HG03280 (cell line): ENCODE results near the gene TDRD12.

Experiments
- ATAC-seq: cut with Tn5 transposase; IDR thresholded peaks from one replicate; pipeline ENCODE4 v1.9.1; 2021; ENCODE audit warnings: mild to moderate bottlenecking, moderate library complexity; ENCODE audit not compliant: unreplicated experiment

The TDRD12 gene

DNA sequence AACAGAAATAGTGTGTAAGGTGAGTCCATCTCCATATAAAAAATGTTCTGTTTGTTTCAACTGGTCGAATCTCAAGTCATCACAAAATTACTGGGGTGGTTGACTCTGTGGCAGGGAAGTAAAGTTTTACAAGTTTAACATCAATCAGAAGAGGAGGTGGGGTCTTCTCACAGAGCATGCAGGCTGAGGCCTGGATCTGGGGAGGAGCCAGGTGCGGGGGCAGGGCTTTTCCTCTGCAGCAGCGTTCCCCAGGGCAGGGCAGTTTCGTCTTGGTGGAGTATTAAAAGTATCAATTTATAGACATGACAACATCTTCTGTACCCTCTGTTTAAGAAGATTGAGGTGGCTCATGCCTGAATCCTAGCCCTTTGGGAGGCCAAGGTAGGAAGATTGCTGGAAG, 81.2 kb downstream of the TDRD12 start:
- ATAC-seq = no peak

DNA sequence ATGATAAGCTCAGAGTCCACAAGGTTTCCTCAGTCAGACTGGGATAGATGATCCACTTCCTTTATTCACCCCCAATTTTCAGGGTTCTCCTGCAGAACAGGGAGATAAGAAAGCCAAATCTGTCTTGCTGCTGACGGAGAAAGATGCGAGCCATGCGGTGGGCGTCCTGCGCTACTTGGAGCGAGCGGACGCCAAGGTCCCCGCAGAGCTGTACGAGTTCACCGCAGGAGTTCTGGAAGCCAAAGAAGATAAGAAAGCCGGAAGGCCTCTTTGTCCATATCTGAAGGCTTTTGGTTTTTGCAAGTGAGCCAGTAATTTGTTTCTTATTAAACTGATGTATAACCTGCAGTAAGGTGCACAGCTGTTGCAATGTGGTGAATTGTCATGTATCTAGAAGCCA, 83.3 kb downstream of the TDRD12 start:
- no peak for ATAC-seq

DNA sequence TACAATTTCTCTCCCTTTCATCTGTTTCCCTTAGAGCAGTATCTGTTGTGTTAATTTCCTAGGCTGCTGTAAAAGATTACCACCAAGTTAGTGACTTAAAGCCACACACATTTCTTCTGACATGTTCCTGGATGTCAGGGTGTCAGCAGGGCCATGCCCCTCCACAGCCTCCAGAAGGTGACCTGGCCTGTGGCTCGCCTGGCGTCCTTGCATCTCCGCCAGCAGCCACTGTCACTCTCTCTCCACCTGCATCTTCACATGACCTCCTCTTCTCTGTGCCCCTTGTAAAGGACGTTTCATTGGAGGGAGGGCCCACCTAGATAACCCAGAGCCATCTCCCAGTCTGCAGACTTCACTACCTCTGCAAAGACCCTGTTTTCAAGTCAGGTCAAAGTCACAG, 88.7 kb downstream of the TDRD12 start:
- ATAC-seq = no peak

DNA sequence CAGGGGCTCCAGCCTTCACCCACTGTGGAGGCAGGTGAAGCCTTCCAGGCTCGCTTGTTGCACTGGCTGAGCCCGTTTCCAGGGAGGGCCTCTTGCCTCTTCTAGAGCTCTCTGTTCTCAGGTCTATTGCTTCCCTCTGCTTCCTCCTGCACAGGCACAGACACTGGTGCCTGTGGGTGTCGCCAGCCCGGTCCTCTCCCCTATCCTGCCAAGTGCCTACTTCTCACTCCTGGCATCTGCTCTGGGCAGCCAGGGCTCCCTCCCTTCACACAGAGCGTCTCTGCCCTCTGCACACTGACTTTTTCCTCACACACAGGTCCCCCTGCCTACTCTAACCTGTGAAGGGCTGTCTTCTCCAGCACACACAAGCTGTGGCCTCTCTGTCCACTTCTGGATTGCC, 89.7 kb downstream of the TDRD12 start:
- no peak for ATAC-seq

DNA sequence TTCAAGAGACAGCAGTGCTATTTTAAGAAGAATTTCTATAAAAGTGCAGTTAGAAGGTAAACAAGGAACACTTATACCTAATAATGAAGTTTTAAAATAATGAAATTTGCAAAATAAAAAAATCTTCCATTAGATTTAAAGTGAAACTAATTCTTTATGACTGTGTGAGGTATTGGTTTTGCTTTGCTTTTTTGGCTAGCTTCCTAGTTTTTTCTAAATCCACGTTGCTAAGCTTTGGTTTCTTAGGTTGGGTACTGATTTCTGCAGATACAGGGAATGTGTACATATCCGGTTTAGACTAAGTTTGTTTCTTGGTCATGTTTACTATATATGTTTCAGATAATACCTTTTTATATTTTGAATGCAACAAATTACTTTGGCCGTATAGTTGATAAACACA, 90.2 kb downstream of the TDRD12 start:
- no peak for ATAC-seq

DNA sequence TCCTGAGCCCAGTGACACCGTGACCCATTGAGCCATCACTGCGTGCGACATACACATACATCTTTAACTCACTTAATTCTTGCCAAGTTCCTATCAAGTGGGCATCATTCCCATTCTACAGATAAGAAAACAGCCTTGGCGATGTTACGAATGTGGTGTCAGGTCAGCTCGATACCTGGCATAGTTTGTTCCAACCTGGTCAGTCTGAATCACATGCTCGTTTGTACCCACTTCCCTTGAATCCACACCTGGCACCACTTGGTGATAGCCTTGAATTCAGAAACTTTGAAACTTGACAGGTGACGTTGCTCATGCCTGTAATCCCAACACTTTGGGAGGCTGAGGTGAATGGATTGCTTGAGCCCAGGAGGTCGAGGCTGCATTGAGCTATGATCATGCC, 90.9 kb downstream of the TDRD12 start:
- ATAC-seq = no peak

DNA sequence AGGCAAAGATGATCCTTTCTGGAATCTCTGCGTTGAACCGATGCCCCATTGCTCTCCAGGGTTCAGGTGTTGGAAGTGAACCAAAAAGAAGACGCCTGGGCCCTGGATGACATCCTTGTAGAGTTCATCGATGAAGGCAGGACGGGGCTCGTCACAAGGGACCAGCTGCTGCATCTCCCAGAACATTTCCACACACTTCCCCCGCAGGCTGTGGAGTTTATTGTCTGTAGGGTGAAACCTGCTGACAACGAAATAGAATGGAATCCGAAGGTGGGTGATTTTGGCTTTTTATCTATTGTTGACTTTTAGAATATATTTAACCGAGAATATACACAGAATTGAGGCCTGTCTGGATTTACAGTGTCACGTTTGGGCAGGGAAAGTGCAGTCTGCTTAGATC, 91.6 kb downstream of the TDRD12 start:
- ATAC-seq = no peak

DNA sequence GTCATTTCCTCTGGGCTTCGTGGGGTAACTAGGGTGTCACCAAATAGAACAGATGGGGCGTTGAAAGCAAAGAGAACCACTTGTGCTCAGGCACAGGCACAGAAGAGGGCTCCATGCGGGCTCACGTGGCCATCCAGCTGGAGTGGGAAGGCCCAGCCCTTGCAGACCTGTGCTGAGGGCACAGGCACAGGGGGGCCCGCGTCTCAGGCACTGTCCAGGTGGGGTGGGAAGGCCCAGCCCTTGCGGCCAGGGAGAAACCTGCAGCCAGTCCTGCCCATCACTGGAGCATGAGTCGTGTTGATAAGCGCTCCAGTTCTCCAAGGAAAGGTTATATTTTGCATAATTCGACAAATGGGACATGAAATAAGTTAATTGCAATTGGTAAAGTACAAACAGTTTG, 92.5 kb downstream of the TDRD12 start:
- ATAC-seq = no peak

DNA sequence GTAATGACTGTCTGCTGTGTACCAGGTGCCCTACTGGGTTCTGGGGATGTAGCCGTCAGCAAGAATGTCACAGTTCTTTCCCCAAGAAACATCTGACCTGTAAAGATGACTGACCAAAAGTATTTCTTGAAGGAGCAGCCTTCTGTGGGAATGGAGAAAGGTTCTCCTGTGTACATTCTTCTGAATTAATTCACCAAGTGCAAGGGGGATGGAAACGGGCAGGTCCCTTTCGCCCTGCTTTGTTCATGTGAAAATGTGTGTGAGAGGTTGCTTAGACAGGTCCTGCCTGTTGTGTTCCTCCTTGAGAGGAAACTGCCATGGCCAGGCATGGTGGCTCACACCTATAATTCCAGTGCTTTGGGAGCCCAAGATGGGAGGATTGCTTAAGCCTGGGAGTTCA, 93.0 kb downstream of the TDRD12 start:
- ATAC-seq = no peak

DNA sequence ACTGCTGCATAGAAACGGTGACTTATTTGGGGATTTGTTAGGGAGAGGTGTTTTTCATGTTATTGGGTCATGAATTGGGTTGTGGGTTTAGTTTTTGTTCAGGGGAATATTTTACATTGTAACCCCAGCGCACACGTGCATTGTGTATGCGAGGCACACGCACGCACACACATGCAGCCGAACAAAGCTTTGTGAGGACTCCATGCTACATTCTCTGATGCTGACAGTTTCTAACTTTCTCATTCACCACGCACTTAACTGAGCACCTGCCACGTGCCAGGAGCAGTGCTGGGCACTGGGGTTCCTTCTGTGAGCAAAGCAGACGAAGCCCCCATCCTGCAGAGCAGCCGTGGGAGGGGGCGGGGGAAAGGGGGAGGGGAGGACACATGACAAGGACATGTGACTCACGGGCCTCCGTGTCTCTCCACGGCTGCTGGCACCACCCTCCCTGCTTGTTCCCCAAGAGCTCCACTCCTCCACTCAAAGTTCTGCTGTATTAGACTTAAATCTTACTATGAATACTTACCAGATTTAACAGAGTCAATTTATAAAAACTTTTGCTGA, 94.4 kb downstream of the TDRD12 start:
- no peak for ATAC-seq

DNA sequence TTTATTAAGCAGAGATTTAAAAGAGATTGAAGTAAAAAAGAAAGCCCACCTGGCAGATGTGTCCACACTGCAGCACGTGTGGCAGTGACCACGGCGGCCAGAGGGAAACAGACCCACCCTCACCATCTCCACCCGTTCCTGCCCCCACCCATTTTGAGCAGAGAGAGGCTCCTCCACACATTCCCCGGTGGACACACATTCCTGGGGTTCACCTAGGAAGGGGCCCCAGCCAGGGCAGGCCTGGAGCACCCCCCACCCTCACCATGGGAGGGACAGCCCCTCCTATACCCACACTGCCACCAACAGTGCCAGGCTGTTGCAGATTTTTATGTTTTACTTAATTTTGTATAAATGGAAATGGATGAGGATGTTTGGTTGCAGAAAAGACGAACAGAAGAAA, 95.1 kb downstream of the TDRD12 start:
- ATAC-seq = no peak

DNA sequence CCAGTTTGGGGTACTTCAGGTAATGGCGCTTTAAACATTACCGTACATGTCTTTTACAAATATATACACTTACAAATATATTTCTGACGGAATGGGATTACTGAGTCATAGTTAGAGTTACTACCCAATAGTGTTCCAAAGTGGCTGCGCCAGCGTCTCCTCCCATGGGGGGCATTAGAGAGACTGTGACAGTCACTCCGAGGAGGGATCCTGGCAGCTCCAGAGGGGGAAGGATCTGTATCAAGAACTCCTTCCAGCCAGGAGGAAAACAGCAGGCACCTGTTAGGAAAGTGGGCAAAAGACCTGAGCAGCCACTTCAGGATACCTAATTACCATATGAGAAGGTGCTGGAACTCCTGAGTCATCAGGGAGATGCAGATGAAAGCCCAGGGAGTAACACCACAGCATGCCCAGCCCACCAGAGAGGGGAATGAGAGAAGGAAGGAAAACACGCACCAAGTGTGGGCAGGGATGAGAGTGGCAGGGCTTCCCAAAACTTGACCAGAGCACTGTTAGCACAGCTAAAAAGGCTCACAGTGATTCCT, 97.1 kb downstream of the TDRD12 start:
- no peak for ATAC-seq

DNA sequence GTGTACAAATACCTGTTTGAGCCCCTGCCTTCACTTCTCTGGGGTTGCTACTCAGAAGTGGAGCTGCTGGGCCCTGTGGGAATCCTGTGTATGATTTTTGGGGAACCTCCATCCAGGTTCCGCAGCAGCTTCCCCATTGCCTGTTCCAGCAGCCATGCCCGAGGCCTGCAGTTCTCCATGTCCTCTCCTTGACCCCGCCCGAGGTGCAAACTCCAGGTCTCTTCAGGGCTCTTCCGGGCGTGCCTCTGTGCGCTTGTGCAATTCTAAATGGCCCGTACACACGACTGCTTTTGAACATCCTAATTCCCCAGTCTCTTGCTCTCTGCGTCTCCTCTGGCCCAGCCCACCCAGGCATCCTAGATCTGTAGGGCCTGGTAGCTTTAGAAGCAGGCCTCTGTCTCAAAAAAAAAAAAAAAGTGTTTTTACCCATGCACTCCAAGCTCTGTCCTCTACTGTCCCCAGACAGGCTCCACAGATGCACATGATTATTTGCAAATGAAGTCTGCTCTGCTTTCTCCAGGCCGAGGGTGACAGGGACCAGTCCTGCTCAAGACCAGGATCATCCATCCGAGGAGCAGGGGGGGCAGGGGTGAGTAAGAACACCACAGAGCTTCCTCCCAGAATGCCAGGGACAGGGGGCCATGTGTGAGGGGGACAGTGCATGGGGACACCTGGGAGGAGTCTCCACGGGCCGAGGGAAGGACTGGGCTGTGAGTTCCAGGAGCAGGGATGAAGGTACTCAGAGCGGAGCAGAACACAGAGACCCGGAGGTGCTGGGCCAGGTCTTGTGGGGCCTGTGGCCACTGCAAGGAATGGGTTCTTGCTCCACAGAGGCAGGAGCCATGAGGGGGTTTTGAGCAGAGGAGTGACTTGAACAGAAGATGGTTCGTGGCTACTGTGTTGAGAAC, 98.3 kb downstream of the TDRD12 start:
- ATAC-seq = no peak

DNA sequence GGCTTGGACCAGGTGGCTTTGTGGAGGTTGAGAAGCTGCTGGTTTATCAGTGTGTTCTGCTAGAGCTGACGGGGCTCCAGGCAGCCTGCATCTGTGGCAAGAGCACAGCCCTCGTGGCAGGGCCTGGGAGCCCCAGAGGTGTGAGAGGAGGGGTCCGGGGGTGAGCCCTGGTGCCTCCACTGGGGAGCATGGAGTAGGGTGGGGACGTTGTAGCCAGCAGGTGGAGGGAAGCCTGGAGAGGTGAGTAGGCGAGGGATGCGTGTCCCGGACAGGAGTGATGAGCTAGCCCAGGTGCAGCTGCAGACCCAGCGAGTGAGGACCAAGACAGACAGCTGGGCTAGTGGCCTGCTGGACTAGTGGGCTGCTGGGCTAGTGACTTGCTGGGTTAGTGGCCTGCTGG, 99.0 kb downstream of the TDRD12 start:
- no peak for ATAC-seq

DNA sequence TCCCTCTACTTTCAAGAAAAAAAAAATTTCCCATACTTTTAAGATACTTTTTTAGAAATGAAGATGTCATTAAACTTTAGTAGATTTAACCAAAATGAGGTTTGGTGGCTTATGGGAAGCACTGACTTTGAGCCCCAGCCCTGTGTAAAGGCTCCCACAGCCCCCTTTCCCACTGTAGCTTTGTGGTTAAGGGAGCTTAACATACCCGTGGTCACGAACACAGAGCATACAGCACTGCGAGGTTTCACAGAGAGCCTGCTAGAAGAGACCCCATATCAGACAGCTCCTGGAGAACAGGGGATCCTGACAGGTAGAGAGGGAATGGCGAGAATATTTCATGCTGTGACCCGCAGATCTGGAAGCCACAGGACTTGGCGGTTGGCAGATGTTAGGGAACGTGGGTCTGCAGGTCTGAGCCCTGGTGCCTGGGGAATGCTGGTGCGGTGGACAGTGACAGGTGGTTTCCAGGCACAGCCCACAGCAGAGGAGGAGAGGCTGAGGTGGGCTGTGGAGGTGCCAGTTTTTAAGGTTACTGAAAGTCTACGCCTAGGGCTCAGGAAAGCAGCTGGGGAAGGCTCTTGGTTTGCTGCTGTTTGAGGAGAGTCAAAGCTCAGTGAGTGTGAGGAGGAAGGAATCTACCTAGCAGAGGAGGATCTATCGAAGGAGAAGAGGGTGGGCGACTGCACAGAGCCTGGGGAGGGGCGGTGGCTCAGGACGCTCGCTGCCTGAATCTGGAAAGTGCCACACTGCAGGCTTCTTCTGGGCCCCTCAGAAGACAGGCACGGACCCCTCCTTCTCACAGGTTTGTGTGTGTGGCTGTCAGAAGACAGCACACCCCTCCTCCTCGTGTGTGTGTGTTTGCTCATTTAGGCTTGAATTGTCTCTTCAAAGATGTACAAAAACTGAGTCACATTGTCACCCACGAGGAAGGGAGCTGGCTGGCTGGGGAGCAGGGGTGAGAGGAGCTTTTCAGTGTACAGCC, 100.1 kb downstream of the TDRD12 start:
- ATAC-seq = no peak

DNA sequence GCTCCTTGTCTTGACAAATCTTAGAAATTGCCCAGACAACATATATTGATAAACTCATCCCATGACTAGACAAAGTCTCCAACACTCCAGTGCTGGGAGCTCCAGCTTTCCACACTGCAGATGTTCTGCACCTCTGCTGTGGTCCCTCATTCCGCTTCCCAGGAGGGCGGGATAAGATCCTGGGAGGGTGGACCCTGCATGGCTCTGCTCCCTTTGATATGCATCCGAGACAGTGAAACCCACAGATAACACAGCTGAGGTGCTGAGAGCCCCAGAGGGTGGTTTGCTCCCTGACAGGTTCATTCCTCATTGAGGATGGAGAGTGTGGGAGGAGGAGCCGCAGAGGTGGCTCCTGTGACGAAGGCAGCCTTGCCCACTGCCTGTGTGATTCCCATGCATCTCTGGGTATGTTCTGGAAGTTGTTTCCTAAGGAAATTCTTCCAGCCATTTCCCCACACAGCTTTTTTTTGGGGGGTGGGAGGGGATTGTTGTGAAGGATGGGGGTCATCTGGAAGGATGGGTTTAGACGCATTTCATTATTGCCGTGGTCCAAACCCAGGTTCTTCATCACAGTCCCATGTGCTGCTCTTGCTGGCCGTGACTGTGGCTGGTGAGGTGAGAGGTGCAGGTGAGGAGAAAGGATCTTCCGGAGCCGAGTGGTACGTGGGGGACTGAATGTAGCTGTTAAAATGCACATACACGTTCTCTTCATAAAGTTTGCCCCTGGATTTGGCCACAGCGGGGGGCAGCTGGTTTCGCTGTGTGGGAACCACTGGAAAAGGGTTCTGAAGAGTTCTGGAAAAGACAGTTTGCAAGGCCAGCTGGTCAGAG, 103.6 kb downstream of the TDRD12 start:
- no peak for ATAC-seq

DNA sequence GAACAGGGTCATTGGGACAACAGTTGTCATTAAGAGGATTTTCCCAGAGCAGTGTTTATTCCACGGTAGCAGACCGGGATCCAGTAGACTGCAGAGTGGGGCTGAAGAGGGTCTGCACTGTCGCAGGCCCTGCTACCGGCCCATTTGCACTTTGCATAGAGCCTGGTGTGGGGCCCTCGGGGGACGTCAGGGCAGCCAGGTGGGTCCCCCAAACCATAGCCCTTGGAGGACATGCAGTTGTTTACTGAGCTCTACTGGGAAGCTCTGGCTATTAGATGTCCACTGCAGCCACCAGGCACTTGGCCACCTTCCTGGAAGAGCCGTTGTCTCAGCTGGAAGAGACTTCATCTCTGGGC, 104.2 kb downstream of the TDRD12 start:
- no peak for ATAC-seq

DNA sequence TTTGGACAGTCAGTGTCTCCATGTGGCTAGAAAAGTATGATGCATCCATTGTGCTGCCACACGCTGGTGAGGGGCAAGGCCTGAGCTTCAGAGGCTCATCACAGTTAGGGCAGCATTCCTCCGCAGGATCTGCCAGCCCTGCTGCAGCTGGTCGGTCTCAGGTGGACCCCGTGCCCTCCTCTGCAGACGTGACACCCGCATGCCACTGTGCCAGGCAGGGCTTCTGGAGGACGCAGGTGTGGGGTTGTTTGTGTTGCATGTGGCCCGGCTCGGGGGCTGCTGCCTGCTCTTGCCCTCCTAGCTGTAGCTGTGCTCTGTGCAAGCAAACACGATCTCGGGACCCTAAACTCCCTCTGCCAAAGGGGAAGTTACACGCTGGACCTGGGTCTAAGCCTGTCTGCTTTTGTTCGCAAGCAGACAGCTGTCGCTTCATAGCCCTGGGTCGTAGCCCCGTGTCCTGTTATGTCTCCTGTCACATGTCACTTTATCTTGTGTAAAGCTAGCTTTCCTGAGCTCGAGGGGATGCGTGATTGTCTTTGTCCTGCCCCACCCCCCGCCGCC, 104.7 kb downstream of the TDRD12 start:
- ATAC-seq = no peak

DNA sequence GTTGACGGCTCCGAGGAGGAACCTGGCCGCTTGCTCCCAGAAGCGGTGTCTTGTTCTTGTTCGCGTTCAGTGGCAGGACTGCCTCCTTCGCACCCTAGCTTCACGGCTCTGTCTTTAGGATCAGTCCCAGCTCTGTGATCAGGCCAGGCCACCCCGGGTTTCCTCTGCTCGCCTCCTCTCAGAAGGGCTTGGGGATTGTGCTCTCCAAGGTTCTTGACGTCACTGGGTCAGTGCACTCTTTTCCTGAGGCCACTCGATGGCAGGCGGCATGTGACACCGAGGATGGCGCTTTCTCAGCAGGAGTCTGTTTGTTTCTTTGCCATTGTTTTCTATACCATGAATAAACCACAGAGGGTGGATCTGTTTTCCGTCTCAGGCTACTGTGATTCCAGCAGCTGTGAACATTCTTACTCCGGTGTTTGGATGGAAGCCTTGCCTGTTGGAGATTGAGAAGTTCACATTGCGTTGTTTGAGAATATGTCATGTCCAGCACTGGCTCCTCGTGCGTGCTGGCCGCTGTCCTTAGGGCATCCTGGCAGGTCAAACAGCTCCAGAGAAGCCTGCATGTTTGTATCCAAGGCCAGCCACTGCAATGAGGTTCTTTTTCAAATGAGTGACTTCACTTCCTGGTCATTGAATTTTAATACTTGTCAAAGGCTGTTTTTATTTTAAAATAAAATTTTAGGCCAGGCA, 105.5 kb downstream of the TDRD12 start:
- no peak for ATAC-seq

DNA sequence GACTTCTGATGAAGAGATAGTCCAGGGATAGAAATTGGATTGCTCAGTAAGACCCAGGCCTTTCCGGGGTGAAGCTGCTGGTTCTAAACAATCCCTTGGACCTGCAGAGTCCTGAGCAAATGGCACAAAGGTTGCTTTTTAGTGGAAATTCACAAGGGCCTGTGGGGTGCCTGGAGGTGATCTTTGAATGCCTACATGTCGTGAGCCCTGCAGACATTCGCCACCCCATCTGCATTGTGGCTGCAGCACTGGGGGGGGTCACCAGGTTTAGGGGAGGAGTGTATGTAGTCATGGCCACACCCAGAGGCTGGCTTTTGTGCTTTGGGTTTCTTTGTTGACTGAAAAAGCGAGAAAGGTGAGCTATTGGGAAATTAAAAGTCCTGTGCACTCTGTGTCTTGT, 108.6 kb downstream of the TDRD12 start:
- ATAC-seq = no peak
